ENCODE data around the gene MIP. TPM values are rescaled to one million over a fixed set of nuclear protein-coding genes. Genes with fewer than 3 reads are reported as not detected.

Gene MIP
- total and polyA plus RNA-seq, 7 donors = 0.09 TPM; not detected in 6

GRCh38 chr12:56462565-56462964 lies 8.1 kb upstream of the MIP start:
- peak; percentile 19 for DNase-seq
- intact Hi-C loops (cut with DNase I) = loop anchor here (10.0 kb wide), 1 partner anchor 338 kb away; the partner anchor contains the start of gene ESYT1
- no peak for TF ChIP-seq CTCF (IDR thresholded peaks at IDR 0.05)
- TF ChIP-seq POLR2A (IDR thresholded peaks at IDR 0.05) = no peak

GRCh38 chr12:56461235-56462159 lies 7.0 kb upstream of the MIP start:
- no peak overlapping the region for H3K27ac ChIP-seq
- peaks cover 0 to 4% (median 0%) of the 10 kb centered on the region in 4 donors for H3K4me1 ChIP-seq
- intact Hi-C loops (cut with DNase I) = loop anchor here (10.0 kb wide), 1 partner anchor 337 kb away; the partner anchor contains the start of gene ESYT1
- TF ChIP-seq POLR2AphosphoS5 (IDR thresholded peaks at IDR 0.05) (no peak), POLR2A (IDR thresholded peaks at IDR 0.05) (no peak), CTCF (IDR thresholded peaks at IDR 0.05) (no peak), EP300 (IDR thresholded peaks at IDR 0.05) (no peak)
- H3K36me3 ChIP-seq = no peaks in the 10 kb centered on the region
- no peaks in the 10 kb centered on the region for H3K9me3 ChIP-seq
- WGBS, 2 donors = 79 to 89% methylated on average over 11 of the region's 11 CpGs
- peak; percentile 41 for DNase-seq
- no peaks in the 10 kb centered on the region for H3K27me3 ChIP-seq
- H3K4me3 ChIP-seq = no peak overlapping the region

More at GRCh38 chr12:56462565-56462964, 8.1 kb upstream of the MIP start:
- H3K27ac ChIP-seq = no peak overlapping the region
- peaks cover 0 to 5% (median 0%) of the 10 kb centered on the region in 4 donors for H3K4me1 ChIP-seq
- H3K9me3 ChIP-seq = no peaks in the 10 kb centered on the region
- no peaks in the 10 kb centered on the region for H3K27me3 ChIP-seq
- H3K4me3 ChIP-seq = no peak overlapping the region
- H3K36me3 ChIP-seq = no peaks in the 10 kb centered on the region

- intact Hi-C loops (cut with DNase I) = no loop called here
- TF ChIP-seq EP300 (IDR thresholded peaks at IDR 0.05) = no peak
- TF ChIP-seq POLR2AphosphoS5 (IDR thresholded peaks at IDR 0.05) = no peak
- TF ChIP-seq CTCF (IDR thresholded peaks at IDR 0.05) = no peak
- 83 to 94% methylated on average over 4 of the region's 4 CpGs for WGBS, 2 donors
- no peaks in the 10 kb centered on the region for H3K27me3 ChIP-seq
- H3K36me3 ChIP-seq = no peaks in the 10 kb centered on the region
- no peaks in the 10 kb centered on the region for H3K9me3 ChIP-seq
- H3K4me1 ChIP-seq = no peaks in the 10 kb centered on the region
- H3K27ac ChIP-seq = no peak overlapping the region
- no peak overlapping the region for H3K4me3 ChIP-seq
- DNase-seq = no peak
These were observed 3.4 kb upstream of the MIP start for GRCh38 chr12:56457817-56458216.

- H3K4me1 ChIP-seq = peaks cover 0 to 13% (median 3%) of the 10 kb centered on the region in 4 donors
- no peak for TF ChIP-seq CTCF (IDR thresholded peaks at IDR 0.05)
- TF ChIP-seq POLR2AphosphoS5 (IDR thresholded peaks at IDR 0.05) = no peak
- no peak for TF ChIP-seq EP300 (IDR thresholded peaks at IDR 0.05)
- no peak for TF ChIP-seq POLR2A (IDR thresholded peaks at IDR 0.05)
- no peak overlapping the region for H3K27ac ChIP-seq
- no peaks in the 10 kb centered on the region for H3K36me3 ChIP-seq
- no peak overlapping the region for H3K4me3 ChIP-seq
- DNase-seq = no peak
- no peaks in the 10 kb centered on the region for H3K27me3 ChIP-seq
- WGBS, 2 donors = 73 to 74% methylated on average over 5 of the region's 5 CpGs
- H3K9me3 ChIP-seq = no peaks in the 10 kb centered on the region
- intact Hi-C loops (cut with DNase I) = no loop called here
These were observed 3.3 kb downstream of the MIP start for GRCh38 chr12:56451147-56451546.

Data from sigmoid colon (tissue), 7 donors.